GM18511 (cell line): ENCODE measurements around the gene KIF9.
"Not testable (repeated sequence)": the region's sequence is repeated elsewhere in the genome, so short reads cannot be mapped to it uniquely, and the experiment has no call there.

Experiments
- ATAC-seq: cut with Tn5 transposase; IDR thresholded peaks from one replicate; pipeline ENCODE4 v1.9.1; 2021; ENCODE audit warnings: mild to moderate bottlenecking, moderate library complexity; ENCODE audit not compliant: unreplicated experiment

The KIF9 gene

GRCh38 chr3:47294392-47294791 lies 11.8 kb upstream of the KIF9 start:
- no peak for ATAC-seq

- ATAC-seq: no peak
Observed at GRCh38 chr3:47293822-47294221, 11.2 kb upstream of the KIF9 start.

- peak; percentile 54 for ATAC-seq
Observed at GRCh38 chr3:47291754-47292420, 9.3 kb upstream of the KIF9 start.

- ATAC-seq: peak; percentile 11
Observed at GRCh38 chr3:47291158-47291753, 8.7 kb upstream of the KIF9 start.

GRCh38 chr3:47288966-47289910 lies 6.6 kb upstream of the KIF9 start:
- ATAC-seq: no peak

GRCh38 chr3:47283591-47284364 lies 1.2 kb upstream of the KIF9 start:
- no peak for ATAC-seq

GRCh38 chr3:47283193-47283537 lies 566 bp upstream of the KIF9 start:
- ATAC-seq: peak; percentile 7

GRCh38 chr3:47280519-47280918 lies 2.1 kb downstream of the KIF9 start:
- ATAC-seq: no peak

GRCh38 chr3:47276558-47276957 lies 6.0 kb downstream of the KIF9 start:
- no peak for ATAC-seq

GRCh38 chr3:47274652-47275051 lies 7.9 kb downstream of the KIF9 start:
- ATAC-seq: no peak

- no peak for ATAC-seq
Observed at GRCh38 chr3:47273564-47273963, 9.0 kb downstream of the KIF9 start.

- no peak for ATAC-seq
Observed at GRCh38 chr3:47270526-47270925, 12.1 kb downstream of the KIF9 start.

GRCh38 chr3:47267490-47267824 lies 15.1 kb downstream of the KIF9 start:
- no peak for ATAC-seq

GRCh38 chr3:47266709-47267489 lies 15.7 kb downstream of the KIF9 start:
- no peak for ATAC-seq

GRCh38 chr3:47265725-47266428 lies 16.7 kb downstream of the KIF9 start:
- no peak for ATAC-seq

- ATAC-seq: no peak
Observed at GRCh38 chr3:47265008-47265407, 17.6 kb downstream of the KIF9 start.

- no peak for ATAC-seq
Observed at GRCh38 chr3:47261301-47261700, 21.3 kb downstream of the KIF9 start.

- no peak for ATAC-seq
Observed at GRCh38 chr3:47260605-47261004, 22.0 kb downstream of the KIF9 start.

GRCh38 chr3:47259114-47259513 lies 23.5 kb downstream of the KIF9 start:
- no peak for ATAC-seq

GRCh38 chr3:47256331-47256730 lies 26.3 kb downstream of the KIF9 start:
- ATAC-seq: not testable (repeated sequence)
